Stimulated activated CD4-positive, alpha-beta T cell treated with anti-CD3 and anti-CD28 coated beads, Interleukin-2, amount 100 ng/mL, for 24 hours (primary cell): ENCODE data around the gene GGA1.
"Not testable (repeated sequence)": the region's sequence is repeated elsewhere in the genome, so short reads cannot be mapped to it uniquely, and the experiment has no call there.

Experiments used
- DNase-seq, 2 donors: peaks; one replicate each; pipeline ENCODE4 v3.0.0-alpha.2; 2020

Gene GGA1

GRCh38 chr22:37656583-37656982 lies 47.9 kb downstream of the GGA1 start:
- not testable (repeated sequence) for DNase-seq

GRCh38 chr22:37657590-37658132 lies 49.0 kb downstream of the GGA1 start:
- no peak for DNase-seq

GRCh38 chr22:37658133-37659065 lies 49.8 kb downstream of the GGA1 start, which contains the start of gene PDXP:
TSS of gene PDXP (plus strand) at chr22:37658723. CDS start at chr22:37658783, 60 bp downstream.
- DNase-seq: peak; percentile 99

DNA sequence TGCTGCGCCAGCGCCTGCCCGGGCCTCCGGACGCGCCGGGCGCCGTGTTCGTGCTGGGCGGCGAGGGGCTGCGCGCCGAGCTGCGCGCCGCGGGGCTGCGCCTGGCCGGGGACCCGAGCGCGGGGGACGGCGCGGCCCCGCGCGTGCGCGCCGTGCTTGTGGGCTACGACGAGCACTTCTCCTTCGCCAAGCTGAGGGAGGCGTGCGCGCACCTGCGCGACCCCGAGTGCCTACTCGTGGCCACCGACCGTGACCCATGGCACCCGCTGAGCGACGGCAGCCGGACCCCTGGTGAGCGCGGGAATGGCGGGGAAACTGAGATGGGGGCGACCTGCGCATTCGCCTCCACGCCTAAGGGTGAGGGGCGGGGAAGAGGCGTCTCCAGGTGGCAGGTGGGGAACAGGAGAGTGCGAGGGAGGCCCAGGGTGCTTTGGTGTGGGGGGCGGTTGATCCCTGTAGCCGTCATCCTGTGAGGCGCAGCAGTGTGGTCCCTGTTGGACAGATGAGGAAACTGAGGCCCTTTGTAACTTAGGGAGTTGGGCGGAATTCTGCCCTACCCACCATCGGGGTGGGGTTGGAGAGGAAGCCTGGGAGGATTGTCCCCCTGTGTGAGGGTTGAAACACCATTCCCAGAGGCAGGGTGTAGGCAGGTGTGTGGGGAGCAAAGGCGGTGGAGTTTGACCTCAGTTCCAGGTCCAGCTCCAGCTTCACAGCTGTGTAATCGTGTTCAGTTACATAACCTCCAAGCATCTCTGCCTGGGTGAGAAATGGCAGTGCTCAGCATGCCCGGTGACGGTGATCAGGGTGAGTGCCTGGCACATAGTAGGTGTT lies 50.6 kb downstream of the GGA1 start:
- peak; percentile 39 to 41 for DNase-seq

DNA sequence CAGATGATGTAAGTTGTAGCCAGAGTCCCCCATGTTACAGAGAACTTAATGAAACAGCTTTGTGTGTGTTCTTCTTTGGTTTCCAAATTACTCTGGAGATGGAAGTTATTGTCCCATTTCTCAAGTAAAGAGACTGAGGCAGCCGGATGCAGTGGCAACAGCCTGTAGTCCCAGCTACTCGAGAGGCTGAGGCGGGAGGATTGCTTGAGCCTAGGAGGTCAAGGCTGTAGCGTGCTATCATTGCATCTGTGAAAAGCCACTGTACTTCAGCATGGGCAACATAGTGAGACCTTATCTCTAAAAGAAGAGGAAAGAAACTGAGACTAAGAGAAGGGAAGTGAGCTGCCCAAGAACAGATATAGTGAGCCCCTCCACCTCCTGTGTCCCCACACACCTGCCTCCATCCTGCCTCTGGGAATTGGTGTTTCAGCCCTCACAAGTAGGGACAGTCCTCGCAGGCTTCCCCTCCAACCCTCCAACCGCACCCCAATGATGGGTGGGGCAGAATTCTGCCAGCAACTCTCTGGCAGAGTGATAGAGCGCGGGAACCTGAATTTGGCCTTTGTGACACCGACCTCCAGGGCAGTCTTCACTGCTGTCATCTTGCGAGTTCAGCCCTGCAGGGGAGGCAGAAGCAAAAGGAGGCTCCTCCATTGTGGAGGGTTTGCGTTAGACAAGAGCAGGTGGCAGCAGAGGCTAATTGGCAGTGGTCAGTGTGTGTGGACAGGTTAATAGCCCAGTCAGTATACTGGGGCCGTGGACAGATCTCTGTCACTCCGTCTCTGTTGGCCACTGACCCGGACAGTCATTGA lies 51.5 kb downstream of the GGA1 start:
- no peak for DNase-seq

DNA sequence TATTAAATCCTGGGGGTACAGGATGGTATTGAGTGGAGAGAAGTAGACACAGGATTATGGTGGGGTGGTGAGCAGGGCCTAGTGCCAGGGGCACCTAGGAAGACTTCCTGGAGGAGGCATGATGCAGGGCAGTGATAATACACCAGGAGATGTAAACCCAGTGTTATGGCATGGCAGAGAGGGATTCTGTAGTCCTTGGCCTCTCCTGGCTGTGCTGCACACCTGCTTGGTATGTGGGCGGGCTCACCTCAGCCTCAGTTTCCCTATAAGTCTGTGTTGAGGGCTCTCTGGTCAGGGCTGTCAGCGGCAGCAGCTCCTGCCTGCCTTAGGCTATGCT lies 52.0 kb downstream of the GGA1 start:
- DNase-seq: no peak

DNA sequence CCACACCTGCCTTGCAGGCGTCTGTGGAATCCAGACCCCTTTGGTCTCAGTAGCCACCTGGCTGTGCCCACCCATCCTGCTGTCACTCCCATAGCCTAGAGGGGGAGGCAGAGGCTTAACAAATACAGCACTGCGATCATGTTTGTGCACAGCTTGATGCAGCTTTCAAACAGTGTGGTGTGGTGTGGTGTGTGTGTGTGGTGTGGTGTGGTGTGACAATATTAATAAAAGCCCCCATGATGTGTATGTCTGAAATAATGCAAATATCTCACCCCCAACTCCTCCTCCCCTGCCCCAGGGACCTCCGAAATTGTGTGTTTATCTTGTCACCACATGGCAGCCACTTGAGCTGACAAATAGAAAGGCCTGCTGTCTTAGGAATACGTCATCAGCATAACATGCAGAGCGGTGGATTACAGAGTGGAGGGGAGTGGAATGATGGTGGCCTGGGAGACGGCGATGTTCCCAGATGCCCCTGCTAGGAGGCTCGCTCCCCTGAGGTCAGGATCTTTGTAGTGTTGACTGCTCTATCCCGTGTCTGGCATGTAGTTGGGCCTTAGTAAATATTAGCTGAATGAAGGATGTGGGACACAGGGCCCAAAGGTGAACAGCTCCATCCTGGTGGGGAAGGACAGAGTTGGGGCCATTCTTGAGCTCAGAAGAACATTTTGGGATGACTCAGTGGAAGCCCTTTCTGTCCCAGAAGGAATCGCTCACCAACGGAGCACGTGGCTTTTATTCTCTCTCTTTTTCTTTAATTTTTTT lies 52.7 kb downstream of the GGA1 start:
- no peak for DNase-seq

DNA sequence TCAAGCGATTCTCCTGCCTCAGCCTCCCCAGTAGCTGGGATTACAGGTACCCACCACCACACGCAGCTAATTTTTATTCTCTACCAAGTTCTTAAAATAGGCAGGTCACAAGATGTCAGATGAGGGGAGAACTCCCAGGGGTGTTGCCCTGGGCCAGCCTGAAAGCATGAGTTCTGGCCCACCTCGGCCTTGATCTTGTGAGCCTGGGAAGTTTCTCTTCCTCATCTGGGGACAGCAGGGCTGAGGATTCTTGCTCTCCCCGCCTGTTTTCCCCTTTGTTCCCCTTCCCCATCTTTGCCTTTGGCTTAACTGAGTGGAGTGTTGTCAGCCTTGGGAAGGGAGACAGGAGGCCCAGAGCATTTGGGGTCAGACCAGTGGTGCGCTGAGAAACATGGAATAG lies 53.4 kb downstream of the GGA1 start:
- no peak for DNase-seq

- no peak for DNase-seq
These were observed 55.0 kb downstream of the GGA1 start for GRCh38 chr22:37663521-37664140.

DNA sequence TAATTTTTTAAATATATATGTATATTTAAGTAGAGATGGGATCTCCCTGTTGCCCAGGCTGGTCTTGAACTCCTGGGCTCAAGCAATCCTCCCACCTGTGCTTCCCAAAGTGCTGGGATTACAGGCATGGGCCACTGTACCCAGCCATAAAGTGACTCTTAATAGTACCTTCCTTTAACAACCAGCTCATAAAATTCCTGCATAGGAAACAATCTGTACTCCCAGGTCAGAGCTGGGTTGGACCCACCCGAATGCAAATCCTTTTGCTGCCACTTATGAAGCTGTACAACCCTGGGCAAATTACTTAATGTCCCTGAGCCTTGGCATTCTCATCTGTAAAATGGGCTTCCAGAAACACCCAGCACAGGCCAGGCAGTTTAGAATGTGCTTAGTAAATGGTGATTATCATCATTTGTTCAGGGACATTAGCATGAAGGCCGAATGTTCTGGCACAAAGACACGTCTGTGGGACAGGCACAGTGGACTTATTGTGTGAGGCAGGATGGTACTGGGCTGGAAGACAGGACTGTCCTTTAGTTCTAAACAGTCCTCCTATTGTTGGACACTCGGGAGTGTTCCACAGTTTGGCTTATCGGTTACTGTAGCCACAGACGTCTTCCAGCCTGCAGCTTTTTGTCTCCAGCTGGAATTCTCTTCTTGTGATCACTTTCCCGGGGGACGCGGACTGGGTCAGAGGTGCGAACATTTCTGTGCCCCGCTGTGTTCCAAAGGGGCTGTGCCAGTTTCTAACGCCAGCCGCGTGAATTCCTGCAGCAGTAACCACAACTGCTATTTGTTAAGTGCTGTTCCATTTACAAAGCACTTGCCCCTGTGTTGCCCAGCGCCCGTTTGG lies 55.8 kb downstream of the GGA1 start:
- DNase-seq: no peak

DNA sequence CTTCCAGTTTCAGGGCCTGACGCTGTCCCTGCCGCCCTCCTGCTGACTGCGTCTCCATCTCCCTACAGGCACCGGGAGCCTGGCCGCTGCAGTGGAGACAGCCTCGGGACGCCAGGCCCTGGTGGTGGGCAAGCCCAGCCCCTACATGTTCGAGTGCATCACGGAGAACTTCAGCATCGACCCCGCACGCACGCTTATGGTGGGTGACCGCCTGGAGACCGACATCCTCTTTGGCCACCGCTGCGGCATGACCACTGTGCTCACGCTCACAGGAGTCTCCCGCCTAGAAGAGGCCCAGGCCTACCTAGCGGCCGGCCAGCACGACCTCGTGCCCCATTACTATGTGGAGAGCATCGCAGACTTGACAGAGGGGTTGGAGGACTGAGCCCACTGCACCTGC lies 56.9 kb downstream of the GGA1 start:
- no peak for DNase-seq

GRCh38 chr22:37669586-37669985 lies 61.0 kb downstream of the GGA1 start:
- DNase-seq: no peak

DNA sequence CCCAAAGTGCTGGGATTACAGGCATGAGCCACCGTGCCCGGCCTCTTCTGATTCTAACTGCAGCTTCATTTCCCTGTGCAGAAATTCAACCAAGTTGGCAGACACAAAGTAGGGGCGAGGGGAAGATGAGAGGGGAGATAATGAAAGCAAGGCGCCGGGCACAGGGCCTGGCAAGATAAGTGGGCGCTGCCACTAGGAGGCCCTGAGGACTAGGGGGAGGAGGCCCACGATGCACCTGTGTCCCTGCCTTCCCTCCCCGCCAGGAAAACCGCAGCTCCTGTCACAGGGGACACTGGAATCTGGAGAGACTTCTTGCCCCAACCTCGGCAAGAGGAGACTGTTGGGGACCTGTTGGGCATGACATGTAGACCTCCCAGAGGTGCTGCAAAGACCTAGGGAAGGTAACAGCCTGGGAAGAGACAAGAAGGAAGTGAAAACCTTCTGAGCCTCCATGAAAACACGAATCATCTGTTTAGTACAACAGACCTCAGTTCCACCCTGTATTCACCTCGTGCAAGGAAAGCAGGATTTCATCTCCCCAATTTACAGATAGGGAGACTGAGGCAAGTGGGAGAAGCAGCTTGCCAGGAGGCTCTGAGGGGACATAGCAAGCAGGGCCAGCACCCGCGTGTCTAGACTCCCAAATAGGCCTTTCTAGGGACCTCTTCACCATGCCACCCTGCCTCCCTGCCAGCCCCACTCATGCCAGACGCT lies 63.7 kb downstream of the GGA1 start:
- no peak for DNase-seq

GRCh38 chr22:37672920-37673455 lies 64.4 kb downstream of the GGA1 start:
- peak in 1 of 2 donors; percentile 33 for DNase-seq

- no peak for DNase-seq
These were observed 65.6 kb downstream of the GGA1 start for GRCh38 chr22:37674248-37674647.

DNA sequence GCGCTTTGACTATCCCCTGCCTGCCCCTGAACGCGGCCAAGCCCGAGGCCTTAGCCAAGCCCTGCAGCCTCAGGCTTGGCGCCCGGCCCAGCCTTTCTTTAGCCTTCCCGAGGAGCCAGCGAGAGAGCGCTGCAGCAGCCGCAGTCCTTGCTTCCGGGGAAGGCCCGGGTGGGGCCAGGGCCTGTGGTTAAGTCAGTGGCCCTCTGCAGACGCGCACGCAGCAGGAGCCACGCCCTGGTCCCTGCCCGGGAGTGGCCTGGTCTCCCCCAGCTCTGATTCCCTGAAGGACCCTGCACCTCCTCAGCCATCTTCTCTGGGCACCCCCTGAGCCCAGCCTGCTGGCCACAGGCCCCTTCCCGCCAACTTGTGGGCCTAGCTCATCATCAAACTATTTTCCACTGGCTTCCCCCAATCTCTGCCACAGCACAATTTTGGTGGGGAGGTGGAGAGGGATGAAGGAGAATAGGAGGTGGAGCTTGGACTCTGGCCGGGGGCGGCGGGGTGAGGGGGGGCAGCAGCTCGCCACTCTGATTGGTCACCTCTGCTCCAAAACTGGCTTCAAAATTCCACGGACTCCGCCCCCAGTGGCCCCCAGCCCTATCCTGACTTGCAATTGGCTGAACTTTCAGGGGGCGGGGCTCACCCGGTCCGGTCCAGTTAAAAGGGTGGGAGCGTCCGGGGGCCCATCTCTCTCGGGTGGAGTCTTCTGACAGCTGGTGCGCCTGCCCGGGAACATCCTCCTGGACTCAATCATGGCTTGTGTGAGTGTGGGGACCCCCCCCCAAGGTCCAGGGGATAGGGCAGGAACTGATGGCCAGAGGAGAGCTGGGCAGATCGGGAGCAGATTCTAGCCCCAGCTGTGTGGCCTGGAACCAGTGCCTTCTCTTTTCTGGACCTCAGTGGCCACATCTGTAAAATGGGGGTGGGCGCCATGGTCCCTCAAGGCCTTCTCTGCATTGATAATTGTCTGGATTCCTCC lies 66.6 kb downstream of the GGA1 start, which contains the start of gene LGALS1:
Gene LGALS1 (plus strand): TSS at position 686 of the 979 bp plus-strand sequence. CDS start 67 bp downstream, at position 753.
- DNase-seq: peak; percentile 56 to 74

- peak in 1 of 2 donors; percentile 30 for DNase-seq
These were observed 67.5 kb downstream of the GGA1 start for GRCh38 chr22:37675930-37676735.
